Activated CD4-positive, alpha-beta T cell treated with anti-CD3 and anti-CD28 coated beads, Interleukin-2, amount 10 ng/mL, durations not matched to agents 24 days and 14 days (primary cell): ENCODE data around the gene NXPE3. TPM values are rescaled to one million over a fixed set of nuclear protein-coding genes. Genes with fewer than 3 reads are reported as not detected.
A peak's percentile ranks its signal among the peaks of the same experiment; 100 is the strongest.
"Not testable (repeated sequence)": the region's sequence is repeated elsewhere in the genome, so short reads cannot be mapped to it uniquely, and the experiment has no call there.

Experiments used
- DNase-seq: peaks from one replicate; pipeline ENCODE4 v3.0.0; 2022
- H3K27ac Mint-ChIP-seq: one replicate; pipeline ENCODE4 v1.8.0; 2022; ENCODE audit warnings: mild to moderate bottlenecking, mixed read lengths
- H3K27me3 Mint-ChIP-seq: one replicate; pipeline ENCODE4 v1.8.0; 2022; ENCODE audit warnings: mixed read lengths
- H3K36me3 Mint-ChIP-seq: one replicate; pipeline ENCODE4 v1.8.0; 2022; ENCODE audit warnings: low read depth, mild to moderate bottlenecking, mixed read lengths
- H3K4me1 Mint-ChIP-seq: one replicate; pipeline ENCODE4 v1.8.0; 2021; ENCODE audit warnings: mixed read lengths
- H3K4me3 Mint-ChIP-seq: one replicate; pipeline ENCODE4 v1.8.0; 2022; ENCODE audit warnings: mild to moderate bottlenecking, moderate library complexity, mixed read lengths
- H3K9me3 Mint-ChIP-seq: one replicate; pipeline ENCODE4 v1.8.0; 2021; ENCODE audit warnings: mixed read lengths
- intact Hi-C: fragments of 100-400 bp; cut with micrococcal nuclease; formaldehyde crosslinking; loops from one replicate; pipeline ENCODE4 v1.15.1; 2023
- total RNA-seq: library from RNA; stranded (reverse); gene quantifications from 2 replicates; pipeline ENCODE4 v1.2.3, GENCODE V29; 2022

The NXPE3 gene
- total RNA-seq, 1 donor from 2014 or later, result 18.2 TPM

- peak overlapping the region; percentile 97 for H3K4me3 Mint-ChIP-seq
- intact Hi-C loops, result loop anchor here (5.0 kb wide), 2 partner anchors 68 to 308 kb away; no protein-coding TSS in a partner anchor
- no peak for DNase-seq
- H3K4me1 Mint-ChIP-seq, result peaks cover 64% of the 10 kb centered on the region
- H3K9me3 Mint-ChIP-seq, result peaks cover 4% of the 10 kb centered on the region
- no peak overlapping the region for H3K27ac Mint-ChIP-seq
- no peaks in the 10 kb centered on the region for H3K27me3 Mint-ChIP-seq
- peaks cover 85% of the 10 kb centered on the region for H3K36me3 Mint-ChIP-seq
These were observed 75.0 kb downstream of the NXPE3 start for GRCh38 chr3:101853982-101854381.

GRCh38 chr3:101854608-101855304 is 75.7 kb downstream of the NXPE3 start:
- peak overlapping the region; percentile 45 for H3K4me3 Mint-ChIP-seq
- H3K9me3 Mint-ChIP-seq, result peaks cover 4% of the 10 kb centered on the region

GRCh38 chr3:101857301-101857741 is 78.3 kb downstream of the NXPE3 start:
- DNase-seq, result no peak
- intact Hi-C loops, result no loop called here
- H3K36me3 Mint-ChIP-seq, result peaks cover 88% of the 10 kb centered on the region
- H3K27me3 Mint-ChIP-seq, result no peaks in the 10 kb centered on the region
- H3K9me3 Mint-ChIP-seq, result peaks cover 4% of the 10 kb centered on the region
- peak overlapping the region; percentile 2 for H3K27ac Mint-ChIP-seq
- H3K4me3 Mint-ChIP-seq, result peak overlapping the region; percentile 59
- peaks cover 57% of the 10 kb centered on the region for H3K4me1 Mint-ChIP-seq

More at GRCh38 chr3:101854608-101855304, 75.7 kb downstream of the NXPE3 start:
- Mint-ChIP-seq H3K4me1 (peaks cover 67% of the 10 kb centered on the region), H3K27me3 (no peaks in the 10 kb centered on the region), H3K36me3 (peaks cover 92% of the 10 kb centered on the region), H3K27ac (peak overlapping the region; percentile 54)
- intact Hi-C loops, result loop anchor here (5.0 kb wide), 2 partner anchors 68 to 308 kb away; no protein-coding TSS in a partner anchor
- DNase-seq, result peak; percentile 59

- intact Hi-C loops, result no loop called here
- H3K36me3 Mint-ChIP-seq, result peaks cover 77% of the 10 kb centered on the region
- peaks cover 46% of the 10 kb centered on the region for H3K4me1 Mint-ChIP-seq
- H3K9me3 Mint-ChIP-seq, result peaks cover under 1% of the 10 kb centered on the region
- no peaks in the 10 kb centered on the region for H3K27me3 Mint-ChIP-seq
- H3K27ac Mint-ChIP-seq, result no peak overlapping the region
- DNase-seq, result peak; percentile 43
- H3K4me3 Mint-ChIP-seq, result peak overlapping the region; percentile 7
These were observed 79.5 kb downstream of the NXPE3 start for GRCh38 chr3:101858464-101859030.

GRCh38 chr3:101859882-101860448 is 81.0 kb downstream of the NXPE3 start:
- Mint-ChIP-seq H3K4me1 (peaks cover 36% of the 10 kb centered on the region), H3K9me3 (no peaks in the 10 kb centered on the region), H3K36me3 (peaks cover 64% of the 10 kb centered on the region), H3K4me3 (no peak overlapping the region), H3K27ac (no peak overlapping the region), H3K27me3 (no peaks in the 10 kb centered on the region)
- intact Hi-C loops, result loop anchor here (5.0 kb wide), 1 partner anchor 33 kb away; no protein-coding TSS in a partner anchor
- peak; percentile 40 for DNase-seq

- Mint-ChIP-seq H3K27ac (peak overlapping the region; percentile 59), H3K27me3 (no peaks in the 10 kb centered on the region), H3K36me3 (peaks cover 54% of the 10 kb centered on the region), H3K4me1 (peaks cover 30% of the 10 kb centered on the region), H3K9me3 (no peaks in the 10 kb centered on the region), H3K4me3 (no peak overlapping the region)
- peak; percentile 25 for DNase-seq
- intact Hi-C loops, result loop anchor here (1.0 to 5.0 kb wide), 2 partner anchors 10 to 34 kb away; no protein-coding TSS in a partner anchor
These were observed 82.3 kb downstream of the NXPE3 start for GRCh38 chr3:101861212-101861788.

GRCh38 chr3:101861789-101862415 is 82.9 kb downstream of the NXPE3 start:
- intact Hi-C loops, result loop anchor here (1.0 to 5.0 kb wide), 2 partner anchors 11 to 35 kb away; no protein-coding TSS in a partner anchor
- peak; percentile 51 for DNase-seq
- Mint-ChIP-seq H3K27me3 (no peaks in the 10 kb centered on the region), H3K36me3 (peaks cover 48% of the 10 kb centered on the region), H3K4me1 (peaks cover 29% of the 10 kb centered on the region), H3K27ac (peak overlapping the region; percentile 14), H3K9me3 (no peaks in the 10 kb centered on the region), H3K4me3 (no peak overlapping the region)

GRCh38 chr3:101862416-101863165 is 83.6 kb downstream of the NXPE3 start:
- intact Hi-C loops, result loop anchor here (5.0 kb wide), 1 partner anchor 35 kb away; no protein-coding TSS in a partner anchor
- Mint-ChIP-seq H3K4me1 (peaks cover 23% of the 10 kb centered on the region), H3K27me3 (no peaks in the 10 kb centered on the region), H3K36me3 (peaks cover 41% of the 10 kb centered on the region), H3K27ac (no peak overlapping the region), H3K4me3 (no peak overlapping the region), H3K9me3 (no peaks in the 10 kb centered on the region)
- DNase-seq, result peak; percentile 53

GRCh38 chr3:101864926-101865325 is 85.9 kb downstream of the NXPE3 start:
- intact Hi-C loops, result loop anchor here (5.0 kb wide), 1 partner anchor 38 kb away; no protein-coding TSS in a partner anchor
- not testable (repeated sequence) for H3K27me3 Mint-ChIP-seq
- peaks cover 20% of the 10 kb centered on the region for H3K36me3 Mint-ChIP-seq

GRCh38 chr3:101865751-101866509 is 86.9 kb downstream of the NXPE3 start:
- intact Hi-C loops, result no loop called here
- DNase-seq, result peak; percentile 48
- no peak overlapping the region for H3K4me3 Mint-ChIP-seq
- no peak overlapping the region for H3K27ac Mint-ChIP-seq
- H3K4me1 Mint-ChIP-seq, result peaks cover 11% of the 10 kb centered on the region
- peaks cover 15% of the 10 kb centered on the region for H3K36me3 Mint-ChIP-seq
- H3K9me3 Mint-ChIP-seq, result no peaks in the 10 kb centered on the region
- H3K27me3 Mint-ChIP-seq, result no peaks in the 10 kb centered on the region

More at GRCh38 chr3:101864926-101865325, 85.9 kb downstream of the NXPE3 start:
- DNase-seq, H3K4me3 Mint-ChIP-seq, H3K27ac Mint-ChIP-seq, H3K9me3 Mint-ChIP-seq: not testable (repeated sequence)
- H3K4me1 Mint-ChIP-seq, result peaks cover 12% of the 10 kb centered on the region

GRCh38 chr3:101867511-101867910 is 88.5 kb downstream of the NXPE3 start:
- Mint-ChIP-seq H3K36me3 (peaks cover 2% of the 10 kb centered on the region), H3K27ac (no peak overlapping the region), H3K4me3 (no peak overlapping the region), H3K4me1 (peaks cover 2% of the 10 kb centered on the region), H3K27me3 (peaks cover 2% of the 10 kb centered on the region), H3K9me3 (peaks cover 4% of the 10 kb centered on the region)
- DNase-seq, result peak; percentile 41
- intact Hi-C loops, result no loop called here

- no peak overlapping the region for H3K27ac Mint-ChIP-seq
- H3K27me3 Mint-ChIP-seq, result peaks cover 2% of the 10 kb centered on the region
- H3K36me3 Mint-ChIP-seq, result peaks cover 2% of the 10 kb centered on the region
- intact Hi-C loops, result no loop called here
- H3K4me3 Mint-ChIP-seq, result no peak overlapping the region
- H3K4me1 Mint-ChIP-seq, result peaks cover 2% of the 10 kb centered on the region
- DNase-seq, result peak; percentile 50
- peaks cover 4% of the 10 kb centered on the region for H3K9me3 Mint-ChIP-seq
These were observed 89.0 kb downstream of the NXPE3 start for GRCh38 chr3:101867996-101868395.
